HG02885 (cell line): ENCODE measurements around the gene NEDD4.
"Not testable (repeated sequence)": the region's sequence is repeated elsewhere in the genome, so short reads cannot be mapped to it uniquely, and the experiment has no call there.

Experiments
- ATAC-seq: cut with Tn5 transposase; IDR thresholded peaks from one replicate; pipeline ENCODE4 v1.9.1; 2021; ENCODE audit warnings: mild to moderate bottlenecking; ENCODE audit not compliant: unreplicated experiment, poor library complexity

NEDD4 gene

DNA sequence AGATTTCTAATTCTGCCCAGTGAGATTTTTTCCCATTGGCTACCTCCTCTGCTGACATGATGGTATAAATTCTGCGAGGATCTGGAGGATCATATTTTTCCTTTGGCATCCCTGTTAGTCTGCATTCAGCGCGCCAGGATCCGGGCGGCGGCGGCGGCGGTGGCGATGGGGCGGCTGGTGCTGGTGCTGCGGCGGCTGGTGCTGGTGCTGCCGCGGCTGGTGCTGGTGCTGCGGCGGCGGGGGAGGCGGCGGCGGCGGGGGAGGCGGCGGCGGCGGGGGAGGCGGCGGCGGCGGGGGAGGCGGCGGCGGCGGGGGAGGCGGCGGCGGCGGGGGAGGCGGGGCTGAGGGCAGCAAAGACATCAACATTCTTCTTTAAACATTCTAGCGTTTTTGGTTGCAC is 13.6 kb upstream of the NEDD4 start:
- ATAC-seq: not testable (repeated sequence)

DNA sequence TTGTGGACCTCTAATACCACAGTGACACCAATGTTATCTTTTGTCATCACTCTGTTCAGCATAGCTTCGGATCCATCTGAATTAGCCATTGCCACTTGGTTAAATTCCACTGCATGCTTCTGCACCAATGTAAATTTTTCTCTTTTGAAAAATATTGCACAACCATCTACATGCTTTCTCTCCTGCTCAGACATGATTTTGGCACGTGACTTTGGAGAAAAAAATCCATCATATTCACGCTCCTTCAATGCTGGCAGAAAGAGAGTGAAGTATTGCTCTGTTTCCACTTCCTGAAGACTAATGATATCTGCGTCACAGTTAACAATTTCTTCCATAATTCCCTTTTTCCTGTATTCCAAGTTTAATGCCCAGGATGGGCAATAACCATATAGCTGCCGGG is 13.0 kb upstream of the NEDD4 start:
- ATAC-seq: not testable (repeated sequence)

DNA sequence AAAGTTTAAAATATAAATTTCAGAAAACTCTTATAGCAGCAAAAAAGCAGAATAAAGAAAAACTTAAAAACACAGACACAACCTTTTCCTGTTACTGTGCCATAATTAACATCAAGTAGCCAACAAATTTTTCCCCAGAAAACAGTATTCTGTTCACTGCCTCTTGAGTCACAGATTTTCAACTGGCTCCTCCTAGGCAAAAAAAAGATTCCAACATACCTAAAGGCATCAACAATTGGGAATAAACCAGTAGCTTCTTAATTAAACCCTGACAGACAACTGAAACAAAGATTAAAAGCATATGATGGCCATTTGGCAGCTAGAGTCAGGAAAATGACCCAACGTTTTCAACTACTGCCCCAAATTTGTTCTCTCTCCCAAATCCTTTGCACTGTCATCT is 10.9 kb upstream of the NEDD4 start:
- ATAC-seq: not testable (repeated sequence)

- not testable (repeated sequence) for ATAC-seq
Observed at GRCh38 chr15:56003777-56004176, 10.4 kb upstream of the NEDD4 start.

DNA sequence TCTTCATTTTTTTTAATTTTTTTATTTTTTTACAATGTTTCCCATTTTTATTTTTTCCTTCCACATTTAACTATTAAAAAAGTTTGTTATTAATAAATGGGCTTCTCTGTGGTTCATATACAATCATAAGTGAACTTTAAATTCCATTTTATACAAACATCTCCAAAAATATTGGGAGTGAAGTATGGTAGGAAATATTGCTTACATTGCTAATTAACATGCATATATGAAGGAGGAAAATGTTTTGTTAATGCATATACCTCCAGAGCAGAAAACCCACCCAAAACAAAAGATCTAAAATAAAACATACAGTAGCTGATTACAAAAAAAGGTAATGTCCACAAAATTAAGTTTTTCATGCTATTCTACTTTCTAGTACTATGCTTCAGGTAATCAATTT is 9.9 kb upstream of the NEDD4 start:
- not testable (repeated sequence) for ATAC-seq

DNA sequence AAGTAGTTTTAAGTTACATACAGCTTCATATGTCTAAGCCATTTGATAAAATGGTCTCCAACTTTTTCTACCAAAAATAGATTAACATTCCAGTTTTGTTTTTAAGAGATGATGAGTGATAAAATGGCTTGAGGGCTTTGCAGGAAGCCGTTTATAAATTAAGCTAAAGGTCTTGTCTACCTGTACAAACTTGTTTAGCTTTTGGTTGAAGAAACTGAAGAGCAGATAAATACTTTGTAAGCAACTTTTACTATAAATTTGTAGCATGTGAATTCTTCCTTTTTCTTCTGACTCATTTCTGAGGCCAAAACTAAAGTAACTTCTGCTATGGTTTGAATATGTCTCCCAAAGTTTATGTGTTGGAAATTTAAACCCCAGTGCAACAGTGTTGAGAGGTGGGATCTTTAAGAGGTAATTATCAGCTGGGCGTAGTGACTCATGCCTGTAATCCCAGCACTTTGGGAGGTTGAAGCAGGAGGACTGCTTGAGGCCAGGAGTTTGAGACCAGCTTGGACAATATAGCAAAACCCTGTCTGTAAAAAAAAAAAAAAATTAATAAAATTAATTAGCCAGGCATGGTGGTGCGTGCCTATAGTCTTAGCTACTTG is 8.2 kb upstream of the NEDD4 start:
- no peak for ATAC-seq

DNA sequence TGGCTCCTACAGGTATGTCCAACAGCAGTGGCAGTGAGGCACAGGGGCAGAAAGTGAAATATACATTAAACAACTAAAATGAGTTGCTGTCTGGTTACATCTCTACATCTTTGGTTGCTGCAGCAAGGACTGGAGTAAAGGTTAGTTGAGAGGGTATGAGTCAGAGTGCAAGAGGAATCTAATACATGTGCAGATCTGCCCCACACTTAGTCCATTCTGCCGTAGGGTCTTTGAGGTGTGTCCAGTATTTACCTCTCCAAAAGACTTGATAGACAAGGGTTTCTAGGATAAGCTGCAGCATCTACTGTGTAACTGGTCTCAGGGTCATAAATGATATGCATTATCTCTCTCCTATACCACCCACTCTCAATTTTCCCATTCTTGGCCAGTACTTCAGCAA is 6.2 kb upstream of the NEDD4 start:
- ATAC-seq: no peak

DNA sequence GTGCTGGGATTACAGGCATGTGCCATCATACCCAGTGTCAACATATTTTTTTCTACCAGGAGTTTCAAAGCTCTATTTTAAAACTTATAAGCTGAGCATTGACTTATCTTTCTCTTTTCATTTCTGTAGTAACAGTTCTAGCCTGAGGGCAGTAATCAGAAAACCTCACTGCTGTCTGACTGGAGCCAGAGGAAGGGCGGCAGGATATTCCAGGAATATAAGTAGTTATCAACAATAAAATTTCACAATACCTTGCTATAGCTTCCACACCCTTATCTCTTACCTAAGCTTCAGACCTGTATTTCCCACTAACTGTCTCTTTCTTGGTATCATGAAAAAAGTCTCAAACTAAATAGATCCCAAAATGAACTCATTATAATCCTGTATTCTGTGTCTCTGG is 5.1 kb upstream of the NEDD4 start:
- no peak for ATAC-seq

DNA sequence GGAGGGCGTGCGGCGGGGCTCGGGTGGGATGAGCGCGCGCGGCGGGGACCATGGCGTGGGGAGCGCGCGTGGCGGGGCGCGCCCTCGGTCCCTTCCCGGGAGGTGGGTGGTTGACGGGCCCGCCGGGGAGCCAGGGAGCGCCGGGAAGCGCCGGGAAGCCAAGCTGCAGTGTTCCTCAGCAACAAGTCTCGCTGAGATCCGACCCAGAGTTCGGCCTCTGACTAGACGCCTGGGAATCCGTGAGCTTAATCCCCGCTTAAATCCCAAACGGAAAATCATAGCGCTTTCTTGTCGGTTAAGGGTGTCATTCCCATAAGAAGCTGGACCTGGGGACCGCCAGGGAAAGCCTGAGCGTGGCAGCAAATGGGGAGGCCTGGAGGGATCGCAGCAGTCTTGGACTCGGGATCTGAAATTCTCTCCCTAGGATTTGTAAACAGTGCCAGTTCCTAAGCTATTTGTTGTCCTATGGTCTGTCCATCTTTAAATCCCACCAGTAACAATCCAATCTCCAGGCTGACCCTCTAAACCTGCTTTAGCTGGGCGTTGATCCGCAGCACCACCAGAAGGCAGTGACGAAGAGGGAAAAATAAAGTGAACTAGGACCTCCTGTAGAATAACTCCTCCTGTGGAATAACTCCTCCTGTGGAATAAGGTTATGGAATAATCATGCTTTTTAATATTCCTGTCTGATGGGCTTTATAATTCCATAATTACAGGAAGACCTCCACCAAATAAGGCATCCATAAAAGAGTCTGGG is 570 bp upstream of the NEDD4 start:
- peak; percentile 3 for ATAC-seq

- ATAC-seq: no peak
Observed at GRCh38 chr15:55992769-55993110, 672 bp downstream of the NEDD4 start.

- no peak for ATAC-seq
Observed at GRCh38 chr15:55991802-55992768, 1.3 kb downstream of the NEDD4 start.

GRCh38 chr15:55990998-55991397 is 2.4 kb downstream of the NEDD4 start:
- no peak for ATAC-seq

DNA sequence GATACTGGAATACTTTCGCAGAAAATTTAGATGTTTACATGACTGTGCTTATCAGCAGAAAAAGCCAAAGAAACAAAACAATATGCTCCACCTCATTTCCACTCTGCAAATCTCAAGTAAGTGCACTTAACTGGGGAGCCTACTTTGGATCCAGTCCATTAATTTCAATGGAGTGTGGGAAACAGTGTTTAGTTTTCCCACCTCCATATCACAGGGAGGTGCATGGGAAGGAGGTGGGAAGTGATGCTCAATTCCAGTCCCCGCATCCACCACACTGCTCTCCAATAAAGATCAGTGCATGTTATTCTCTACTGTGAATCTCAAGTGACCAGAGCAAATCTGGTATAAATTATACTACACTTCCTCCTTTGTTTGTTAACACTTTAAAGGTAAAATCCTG is 2.9 kb downstream of the NEDD4 start:
- no peak for ATAC-seq

DNA sequence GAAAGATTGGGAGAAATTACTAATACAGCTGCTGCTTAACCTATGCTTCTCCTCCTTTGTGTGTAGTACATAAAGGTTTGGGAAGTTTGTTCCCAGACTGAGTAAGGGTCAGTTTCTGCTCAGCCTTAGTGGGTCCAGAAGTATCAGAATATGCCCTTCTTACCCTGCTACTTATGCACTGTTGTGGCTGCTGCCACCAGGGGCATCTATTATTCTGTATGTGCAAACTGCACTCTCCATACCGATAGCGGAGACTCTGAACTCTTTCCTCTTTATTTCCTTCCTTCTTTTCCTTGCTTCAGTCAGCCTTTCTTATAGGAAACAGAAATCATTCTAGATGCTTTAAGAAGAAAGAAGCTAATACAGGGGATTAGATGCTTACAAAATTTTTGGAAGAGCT is 4.0 kb downstream of the NEDD4 start:
- ATAC-seq: no peak

DNA sequence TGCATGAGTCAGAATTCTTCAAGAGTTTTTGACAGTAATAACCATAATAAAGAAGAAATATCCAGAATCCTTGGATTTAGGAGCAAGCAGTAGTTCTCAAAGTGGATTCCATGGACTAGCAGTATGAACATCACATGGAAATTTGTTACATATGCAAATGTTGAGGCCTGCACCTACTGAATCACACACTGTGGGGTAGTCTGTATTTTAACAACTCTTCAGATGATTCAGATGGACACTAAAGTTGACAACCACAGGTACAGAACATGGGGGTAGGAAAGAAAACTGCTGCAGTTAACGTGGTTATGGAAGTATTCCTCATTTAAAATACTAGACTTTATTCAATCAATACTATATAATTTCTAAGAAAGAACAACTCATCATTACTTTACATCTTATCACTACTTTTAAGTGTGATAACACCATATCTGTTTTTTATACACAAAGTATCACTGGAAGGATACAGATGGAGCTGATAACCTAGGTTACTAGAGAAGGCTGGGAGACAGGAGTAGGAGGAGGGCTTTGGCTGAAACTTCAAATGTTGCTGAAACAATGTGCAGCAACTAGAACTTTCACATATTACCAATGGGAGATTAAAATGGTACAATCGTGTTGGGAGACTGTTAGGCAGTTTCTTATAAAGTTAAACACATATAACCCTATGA is 11.7 kb downstream of the NEDD4 start:
- ATAC-seq: no peak

- ATAC-seq: no peak
Observed at GRCh38 chr15:55980511-55980910, 12.9 kb downstream of the NEDD4 start.

GRCh38 chr15:55977231-55977630 is 16.2 kb downstream of the NEDD4 start:
- ATAC-seq: no peak

DNA sequence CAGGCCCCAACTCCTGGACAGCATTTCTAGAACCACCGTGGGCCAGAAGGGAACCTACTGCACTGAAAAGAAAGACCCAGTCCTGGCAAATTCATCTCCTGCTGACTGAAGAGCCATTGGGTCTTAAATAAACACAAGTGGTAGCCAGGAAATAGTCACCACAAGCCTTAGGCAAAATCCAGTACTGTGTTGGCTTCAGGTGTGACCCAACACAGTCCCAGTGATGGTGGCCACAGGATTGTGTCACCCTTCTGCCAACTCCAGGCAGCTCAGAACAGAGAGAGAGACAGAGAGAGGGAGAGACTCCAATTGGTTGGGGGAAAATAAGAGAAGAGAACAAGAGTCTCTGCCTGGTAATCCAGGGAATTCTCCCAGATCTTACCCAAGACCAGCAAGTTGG is 23.1 kb downstream of the NEDD4 start:
- ATAC-seq: no peak

GRCh38 chr15:55969582-55969981 is 23.8 kb downstream of the NEDD4 start:
- ATAC-seq: no peak

GRCh38 chr15:55968923-55969322 is 24.5 kb downstream of the NEDD4 start:
- ATAC-seq: no peak

DNA sequence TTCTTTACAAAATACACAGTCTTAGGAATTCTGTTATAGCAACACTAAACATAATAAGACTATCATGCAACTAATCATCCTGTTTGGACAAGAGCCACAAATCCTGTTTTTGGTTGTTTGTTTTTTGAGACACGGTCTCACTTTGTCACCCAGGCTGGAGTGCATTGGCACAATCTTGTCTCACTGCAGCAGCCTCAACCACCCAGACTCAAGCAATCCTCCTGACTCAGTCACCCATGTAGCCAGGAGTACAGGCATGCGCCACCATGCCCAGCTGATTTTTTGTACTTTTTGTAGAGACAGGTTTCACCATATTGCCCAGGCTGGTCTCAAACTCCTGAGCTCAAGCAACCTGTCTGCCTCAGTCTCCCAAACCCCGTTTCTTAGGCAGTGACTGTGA is 28.3 kb downstream of the NEDD4 start:
- no peak for ATAC-seq
